Measurements from ENCODE around the gene TRDMT1. TPM values are rescaled to one million over a fixed set of nuclear protein-coding genes. Genes with fewer than 3 reads are reported as not detected.

TRDMT1 gene
- total RNA-seq, 2 donors from 2014 or later: 4.8 to 5.0 TPM

- DNase-seq: no peak
- intact Hi-C loops (cut with DNase I): no loop called here
- no peak for ATAC-seq
Measured at GRCh38 chr10:17147884-17148489, 53.5 kb downstream of the TRDMT1 start.

DNA sequence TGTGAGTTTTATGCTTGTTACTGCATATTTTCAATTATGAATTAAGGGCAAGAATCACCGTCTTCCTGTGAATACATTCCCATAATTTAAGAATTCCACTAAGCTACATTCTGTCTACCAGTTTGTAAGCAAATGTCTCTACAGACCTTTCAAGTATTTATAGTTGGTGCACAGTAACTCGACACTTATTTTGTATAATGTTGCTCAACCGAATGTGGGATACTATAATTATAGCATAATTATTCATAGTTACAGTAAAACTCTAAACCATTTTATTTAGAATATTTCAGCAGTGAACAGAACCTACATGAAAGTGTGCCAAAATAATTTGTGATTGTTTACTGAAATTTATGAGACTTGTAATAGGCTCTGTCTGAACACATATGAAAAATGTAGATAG lies 54.6 kb downstream of the TRDMT1 start:
- ATAC-seq: no peak
- no peak for DNase-seq
- intact Hi-C loops (cut with DNase I): no loop called here

GRCh38 chr10:17145239-17145638 lies 56.2 kb downstream of the TRDMT1 start:
- intact Hi-C loops (cut with DNase I): no loop called here
- ATAC-seq (no peak), DNase-seq (no peak)

- intact Hi-C loops (cut with DNase I): no loop called here
Measured at GRCh38 chr10:17144757-17145156, 56.7 kb downstream of the TRDMT1 start.

GRCh38 chr10:17144032-17144431 lies 57.4 kb downstream of the TRDMT1 start:
- DNase-seq: no peak
- intact Hi-C loops (cut with DNase I): no loop called here
- no peak for ATAC-seq

More at GRCh38 chr10:17144757-17145156, 56.7 kb downstream of the TRDMT1 start:
- ATAC-seq (no peak), DNase-seq (no peak)

- intact Hi-C loops (cut with DNase I): no loop called here
- ATAC-seq (no peak), DNase-seq (no peak)
Measured at GRCh38 chr10:17143055-17143690, 58.3 kb downstream of the TRDMT1 start.

- no peak for ATAC-seq
- DNase-seq: no peak
- intact Hi-C loops (cut with DNase I): no loop called here
Measured at GRCh38 chr10:17141504-17142229, 59.8 kb downstream of the TRDMT1 start.

DNA sequence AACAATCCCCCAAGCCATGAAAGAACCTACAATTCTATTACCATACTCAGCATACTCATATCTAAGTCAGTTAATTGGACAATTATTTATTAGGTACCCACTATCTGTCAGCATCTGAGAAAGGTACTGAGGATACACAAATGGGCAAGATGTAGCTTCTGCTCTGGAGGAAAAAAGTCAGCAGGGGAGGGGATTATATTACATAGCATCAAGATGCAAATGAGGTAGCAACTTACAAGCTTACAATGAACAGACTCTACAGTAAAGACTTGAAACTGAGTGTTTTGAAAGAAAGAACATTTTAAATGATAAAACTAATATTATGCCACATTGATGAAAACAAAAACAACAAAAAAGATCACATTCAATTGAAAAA lies 61.1 kb downstream of the TRDMT1 start:
- intact Hi-C loops (cut with DNase I): no loop called here
- ATAC-seq (no peak), DNase-seq (no peak)

- intact Hi-C loops (cut with DNase I): no loop called here
- DNase-seq (no peak), ATAC-seq (no peak)
Measured at GRCh38 chr10:17138460-17139042, 62.9 kb downstream of the TRDMT1 start.

DNA sequence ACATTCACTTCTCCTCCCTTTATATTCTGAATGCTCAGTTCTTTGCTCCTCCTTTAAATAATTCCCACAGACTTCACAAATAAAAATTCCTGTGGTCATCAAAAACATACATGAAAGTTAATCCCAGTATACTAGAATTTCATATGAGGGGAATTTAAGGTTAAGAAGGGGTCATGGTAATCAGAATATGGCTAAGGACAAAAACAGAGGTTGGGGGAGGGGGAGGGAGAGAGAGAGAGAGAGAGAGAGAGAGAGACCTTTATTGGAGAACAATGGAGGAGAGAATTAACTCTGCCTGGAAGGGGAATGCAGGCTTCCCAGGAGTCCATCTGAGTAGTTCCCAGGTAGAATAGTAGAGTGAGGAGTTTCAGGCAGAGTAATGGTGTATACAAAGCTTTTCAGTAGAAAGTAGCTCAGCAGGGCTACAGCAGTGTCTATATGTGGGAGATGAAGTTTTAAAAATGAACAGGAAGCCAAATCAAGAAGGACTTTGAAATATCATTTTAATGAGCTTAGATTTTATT lies 66.7 kb downstream of the TRDMT1 start:
- intact Hi-C loops (cut with DNase I): no loop called here
- no peak for ATAC-seq

GRCh38 chr10:17134282-17134681 lies 67.2 kb downstream of the TRDMT1 start:
- DNase-seq: no peak
- intact Hi-C loops (cut with DNase I): no loop called here
- no peak for ATAC-seq

More for the DNA sequence above, 66.7 kb downstream of the TRDMT1 start:
- no peak for DNase-seq

GRCh38 chr10:17129741-17130140 lies 71.7 kb downstream of the TRDMT1 start, which contains the start of gene CUBN:
Gene CUBN (minus strand): TSS chr10:17129811. CDS start chr10:17129765, 46 bp downstream.
- no peak for DNase-seq
- intact Hi-C loops (cut with DNase I): no loop called here

DNA sequence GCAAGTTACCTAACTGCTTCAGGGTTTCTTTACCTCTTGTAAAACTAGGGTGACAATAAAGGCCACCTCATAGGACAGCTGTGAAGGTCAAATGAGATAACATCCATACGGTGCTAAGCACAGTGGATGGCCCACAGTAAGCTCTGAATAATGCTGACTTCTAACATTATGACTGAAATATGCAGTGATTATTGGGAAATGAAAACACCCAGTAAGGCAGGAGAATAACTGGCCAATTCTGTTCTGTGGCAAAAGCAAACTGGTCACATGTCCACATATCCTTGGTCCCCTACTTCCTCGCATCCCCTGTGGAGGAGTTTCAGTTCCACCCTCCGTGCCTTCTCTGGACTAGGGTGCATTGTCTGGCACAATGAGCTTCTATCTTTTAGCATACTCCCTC lies 73.2 kb downstream of the TRDMT1 start:
- DNase-seq (no peak), ATAC-seq (peak in 1 of 2 donors; percentile 83)
- intact Hi-C loops (cut with DNase I): no loop called here

More at GRCh38 chr10:17129741-17130140, 71.7 kb downstream of the TRDMT1 start, which contains the start of gene CUBN:
- no peak for ATAC-seq

DNA sequence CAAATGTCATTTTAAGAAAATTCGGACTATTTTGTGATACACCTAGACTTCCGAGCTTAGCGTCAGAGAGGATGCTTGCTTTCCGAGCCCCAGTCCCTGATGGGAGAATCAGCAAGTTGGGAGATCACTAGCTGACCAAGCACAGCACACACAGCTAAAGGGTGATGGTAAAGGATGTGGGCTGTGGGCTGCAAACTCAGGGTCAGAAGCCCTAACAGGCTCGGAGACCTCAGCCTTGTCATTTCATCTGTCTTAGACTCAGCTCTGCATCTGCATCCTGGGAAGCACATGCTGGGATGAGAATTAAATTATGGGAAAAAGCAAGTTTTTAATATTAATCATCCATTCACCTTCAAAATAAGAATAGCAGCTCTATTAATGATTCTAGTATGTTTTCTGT lies 75.1 kb downstream of the TRDMT1 start:
- intact Hi-C loops (cut with DNase I): no loop called here
- ATAC-seq (no peak), DNase-seq (no peak)

DNA sequence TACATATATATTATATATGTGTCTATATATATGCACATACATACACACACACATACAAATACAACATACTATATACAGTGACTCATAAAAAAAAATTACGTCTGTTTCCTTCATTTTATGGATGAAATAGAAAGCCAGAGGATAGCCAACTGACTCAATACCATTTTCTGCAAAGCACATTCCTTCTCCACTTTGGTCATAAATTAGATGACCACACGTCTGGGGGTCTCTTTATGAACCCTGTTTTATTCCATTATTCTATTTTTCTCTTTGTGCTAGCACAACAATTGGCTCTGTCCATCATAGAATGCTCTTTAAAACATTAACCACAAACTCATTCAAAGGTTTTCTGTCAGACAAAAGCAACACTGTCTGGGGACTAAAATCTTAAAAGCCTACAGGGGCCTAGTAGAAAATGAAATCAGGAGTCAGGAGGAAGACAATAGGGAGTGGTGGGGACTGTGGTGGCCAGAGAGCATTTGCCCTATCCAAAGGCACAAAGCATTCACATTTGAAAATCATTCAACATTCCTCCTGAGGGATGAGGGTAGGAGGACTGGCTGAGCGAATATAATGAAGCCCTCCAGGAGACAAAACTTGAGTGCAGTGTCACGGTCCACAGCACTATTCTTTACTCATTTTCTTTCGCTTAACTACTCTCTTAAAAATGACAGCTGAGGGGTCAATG lies 76.1 kb downstream of the TRDMT1 start:
- ATAC-seq (no peak), DNase-seq (no peak)
- intact Hi-C loops (cut with DNase I): no loop called here

- intact Hi-C loops (cut with DNase I): no loop called here
- no peak for ATAC-seq
- DNase-seq: no peak
Measured at GRCh38 chr10:17123961-17124360, 77.5 kb downstream of the TRDMT1 start.

DNA sequence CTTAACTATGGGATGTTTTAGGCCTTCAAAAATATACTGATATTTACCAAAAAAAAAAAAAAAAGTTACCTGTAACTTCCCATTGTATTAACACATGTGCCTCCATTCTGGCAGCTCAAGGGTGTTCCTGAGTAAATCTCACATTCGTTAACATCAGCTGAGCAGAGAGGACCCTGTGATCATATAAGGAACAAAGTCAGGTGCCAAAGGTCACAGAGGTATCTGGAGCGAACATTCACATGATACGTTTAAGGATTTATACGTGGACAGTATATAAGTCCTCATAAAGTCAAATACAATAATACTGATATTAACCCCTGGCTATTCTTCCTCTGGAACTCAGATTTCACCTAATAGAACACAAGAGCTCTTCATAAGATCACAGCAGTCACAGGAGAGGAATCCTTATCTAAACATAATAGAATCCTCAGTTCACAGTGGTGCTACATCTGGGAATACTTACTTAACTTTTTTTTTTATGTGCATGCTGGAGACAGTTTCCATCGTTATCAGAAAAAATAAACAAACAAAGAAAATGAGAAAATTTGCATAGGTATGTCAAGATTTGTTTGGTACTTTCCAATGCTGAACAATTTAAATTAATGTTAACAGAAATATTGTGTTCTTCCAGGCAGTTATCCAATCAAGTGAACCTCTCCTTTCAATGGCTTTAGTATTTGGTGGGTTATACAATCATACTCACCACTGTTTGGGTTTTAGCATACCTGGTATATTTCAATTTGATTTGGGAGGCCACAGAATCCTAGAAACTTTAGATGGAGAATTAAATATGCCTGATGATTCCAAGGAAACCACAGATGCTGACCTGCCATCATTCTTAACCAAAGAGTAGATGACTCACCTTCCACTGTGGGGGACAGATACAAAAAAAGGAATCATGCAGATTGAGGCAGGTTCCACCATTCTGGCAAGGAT lies 78.5 kb downstream of the TRDMT1 start:
- ATAC-seq (no peak), DNase-seq (no peak)
- intact Hi-C loops (cut with DNase I): no loop called here

- intact Hi-C loops (cut with DNase I): no loop called here
- no peak for ATAC-seq
- no peak for DNase-seq
Measured at GRCh38 chr10:17122052-17122451, 79.4 kb downstream of the TRDMT1 start.
